IMR-90 (cell line): Measurements from ENCODE around the gene HBEGF. TPM values are rescaled to one million over a fixed set of nuclear protein-coding genes. Genes with fewer than 3 reads are reported as not detected.

Source experiments
- ATAC-seq: fragments of 200-7000 bp; cut with Tn5 transposase; 2 replicates; pipeline ENCODE4 v1.9.1; 2020; ENCODE audit warnings: low read depth, mild to moderate bottlenecking, moderate library complexity
- BruUV-seq: library from RNA; stranded (reverse); fragments of 400-500 nt; replicated peaks from 2 replicates; lab custom pipeline; 2021; lab: Mats Ljungman, UMichigan
- CTCF ChIA-PET: fragments of 300-600 bp; formaldehyde crosslinking; extraction: SDS; loops from one replicate; lab custom pipeline; 2021; ENCODE audit warnings: antibody characterized with exemption; lab: Yijun Ruan, JAX
- POLR2A ChIA-PET: fragments of 300-600 bp; sonication (Branson Sonifier 250); formaldehyde crosslinking; loops from one replicate; lab custom pipeline; 2022; ENCODE audit warnings: antibody characterized with exemption; ENCODE audit not compliant: unreplicated experiment; lab: Charles Lee
- DNase-seq: peaks from one replicate; pipeline ENCODE4 v3.0.0; 2013
- H2AFZ ChIP-seq: replicated peaks from 2 replicates; pipeline ENCODE3; 2013; ENCODE audit warnings: low read length, mild to moderate bottlenecking; ENCODE audit not compliant: poor library complexity
- H2AK5ac ChIP-seq: 2 replicates; pipeline ENCODE4 v1.6.1; 2013; ENCODE audit warnings: low read depth, low read length, inconsistent platforms
- H2AK9ac ChIP-seq: replicated peaks from 2 replicates; pipeline ENCODE3; 2013; ENCODE audit warnings: mild to moderate bottlenecking, low read depth, low read length, moderate library complexity; ENCODE audit not compliant: poor library complexity
- H2BK120ac ChIP-seq: 2 replicates; pipeline ENCODE4 v1.6.1; 2013; ENCODE audit warnings: low read depth, low read length, inconsistent platforms
- H2BK15ac ChIP-seq: 3 replicates; pipeline ENCODE4 v1.6.1; 2013; ENCODE audit warnings: low read depth, low read length, inconsistent platforms
- H2BK20ac ChIP-seq: 2 replicates; pipeline ENCODE4 v1.6.1; 2013; ENCODE audit warnings: low read depth, mild to moderate bottlenecking, inconsistent platforms, low read length, moderate library complexity
- H2BK5ac ChIP-seq: 2 replicates; pipeline ENCODE4 v1.6.1; 2013; ENCODE audit warnings: mild to moderate bottlenecking, low read depth, low read length, inconsistent platforms; ENCODE audit not compliant: poor library complexity, severe bottlenecking
- H3K14ac ChIP-seq: replicated peaks from 2 replicates; pipeline ENCODE4 v1.6.1; 2013; ENCODE audit warnings: low read depth, low read length, inconsistent platforms
- H3K18ac ChIP-seq: 2 replicates; pipeline ENCODE4 v1.6.1; 2013; ENCODE audit warnings: low read depth, low read length, control low read depth
- H3K23ac ChIP-seq: 2 replicates; pipeline ENCODE4 v1.6.1; 2013; ENCODE audit warnings: low read depth, low read length, inconsistent platforms
- H3K27ac ChIP-seq: 2 replicates; pipeline ENCODE4 v1.5.1; 2013; ENCODE audit warnings: mild to moderate bottlenecking, control low read depth, low read length; ENCODE audit not compliant: insufficient read depth
- H3K27me3 ChIP-seq: 2 replicates; pipeline ENCODE4 v1.6.1; 2013; ENCODE audit warnings: low read length; ENCODE audit not compliant: control insufficient read depth, insufficient read depth
- H3K36me3 ChIP-seq: 2 replicates; pipeline ENCODE4 v1.6.1; 2013; ENCODE audit warnings: low read length, mixed read lengths; ENCODE audit not compliant: control insufficient read depth, insufficient read depth
- H3K4ac ChIP-seq: 2 replicates; pipeline ENCODE4 v1.6.1; 2013; ENCODE audit warnings: low read depth, low read length, inconsistent platforms
- H3K4me1 ChIP-seq: 2 replicates; pipeline ENCODE4 v1.6.1; 2013; ENCODE audit warnings: low read length, mixed read lengths; ENCODE audit not compliant: control insufficient read depth, insufficient read depth
- H3K4me2 ChIP-seq: 2 replicates; pipeline ENCODE4 v1.6.1; 2013; ENCODE audit warnings: low read depth, mild to moderate bottlenecking, control low read depth, low read length, moderate library complexity
- H3K4me3 ChIP-seq: 2 replicates; pipeline ENCODE4 v1.5.1; 2013; ENCODE audit warnings: low read depth, mild to moderate bottlenecking, control low read depth, low read length, moderate library complexity; ENCODE audit not compliant: insufficient read depth
- H3K56ac ChIP-seq: 2 replicates; pipeline ENCODE4 v1.6.1; 2013; ENCODE audit warnings: low read length, inconsistent platforms; ENCODE audit not compliant: insufficient read depth; ENCODE audit errors: extremely low read depth
- H3K79me1 ChIP-seq, 2 experiments: 2 replicates each; pipeline ENCODE4 v1.6.1; 2013; ENCODE audit warnings: low read length in 2 of 2, inconsistent platforms in 1 of 2, low read depth in 1 of 2
- H3K9ac ChIP-seq: 2 replicates; pipeline ENCODE4 v1.6.1; 2013; ENCODE audit warnings: low read depth, low read length, control low read depth
- H3K9me1 ChIP-seq: 2 replicates; pipeline ENCODE4 v1.6.1; 2013; ENCODE audit warnings: low read length, inconsistent platforms; ENCODE audit not compliant: insufficient read depth
- H3K9me3 ChIP-seq: 2 replicates; pipeline ENCODE4 v1.6.1; 2013; ENCODE audit warnings: low read length; ENCODE audit not compliant: control insufficient read depth, insufficient read depth
- H4K20me1 ChIP-seq: 2 replicates; pipeline ENCODE4 v1.6.1; 2013; ENCODE audit warnings: low read length, inconsistent platforms; ENCODE audit not compliant: insufficient read depth
- H4K5ac ChIP-seq: 2 replicates; pipeline ENCODE4 v1.6.1; 2013; ENCODE audit warnings: mild to moderate bottlenecking, low read depth, low read length, control low read depth
- H4K8ac ChIP-seq, 2 experiments: 2 replicates each; pipeline ENCODE4 v1.6.1; 2013; ENCODE audit warnings: low read depth in 2 of 2, low read length in 2 of 2, control low read depth in 1 of 2, inconsistent platforms in 1 of 2
- H4K91ac ChIP-seq: 2 replicates; pipeline ENCODE4 v1.6.1; 2013; ENCODE audit warnings: low read depth, low read length, inconsistent platforms; ENCODE audit not compliant: insufficient read depth
- CEBPB ChIP-seq: IDR thresholded peaks from 2 replicates; pipeline ENCODE4 v1.6.1; 2012; ENCODE audit warnings: low read depth, low read length, improper control_type of control experiment
- NFE2L2 ChIP-seq: fragments of 150-350 bp; IDR thresholded peaks from 2 replicates; pipeline ENCODE4 v1.6.1; 2016; ENCODE audit warnings: low read depth, mild to moderate bottlenecking, low read length
- WGBS, 2 experiments: methylation state at CpG; one replicate each; pipeline versions ENCODE4 v1.1.5 to v1.1.7; 2013; ENCODE audit warnings: missing lambda C conversion rate in 2 of 2; ENCODE audit not compliant: insufficient read length in 1 of 2; ENCODE audit errors: extremely low coverage in 2 of 2; 5-methylcytosine and 5-hydroxymethylcytosine counted together
- dilution Hi-C: fragments of 300-500 bp; cut with HindIII; formaldehyde crosslinking; loops from one replicate; pipeline ENCODE4 v1.14.3; 2018; ENCODE audit warnings: low sequenced_read_pairs; ENCODE audit not compliant: unreplicated experiment
- in situ Hi-C: fragments of 300-500 bp; cut with MboI; formaldehyde crosslinking; loops from 3 replicates; pipeline ENCODE4 v1.14.3; 2019; ENCODE audit warnings: low sequenced_read_pairs, inconsistent platforms, mixed read lengths
- intact Hi-C: fragments of 100-400 bp; cut with micrococcal nuclease; formaldehyde crosslinking; loops from 2 replicates; pipeline ENCODE4 v1.10.0; 2022
- polyA plus RNA-seq, 3 experiments: library from polyadenylated mRNA; depleted of rRNA; stranded (reverse); fragments of >200 nt; gene quantifications; 2 replicates each; pipeline ENCODE4 v1.2.3, GENCODE V29; 2012; ENCODE audit warnings: low replicate concordance in 1 of 3
- total RNA-seq: library from RNA; depleted of rRNA; stranded (reverse); fragments of >200 nt; gene quantifications from 2 replicates; pipeline ENCODE4 v1.2.3, GENCODE V29; 2012

HBEGF gene
- total and polyA plus RNA-seq, 2 of the 4 experiments (the other 2 are of a cell fraction) = 18.8 to 36.1 TPM

DNA sequence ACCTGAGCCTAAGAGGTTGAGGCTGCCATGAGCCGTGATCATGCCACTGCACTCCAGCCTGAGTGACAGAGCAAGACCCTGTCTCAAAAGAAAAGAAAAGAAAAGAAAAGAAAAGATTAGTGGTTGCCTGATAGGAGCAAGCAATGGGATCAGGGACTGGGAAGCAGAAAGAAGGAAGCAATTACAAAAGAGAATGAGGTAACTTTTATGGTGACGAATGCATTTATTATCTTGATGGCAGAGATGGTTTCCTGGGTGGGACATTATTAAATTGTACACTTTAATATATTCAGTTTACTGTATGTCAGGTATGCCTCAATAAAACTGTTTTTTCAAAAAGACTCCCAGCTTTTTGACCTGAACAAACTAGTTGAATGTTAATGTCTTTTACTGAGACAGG, 36.0 kb downstream of the HBEGF start:
- H3K9ac ChIP-seq = no peak overlapping the region
- no CpG with 5 or more reads among the region's 2 CpGs for WGBS, 2 experiments
- no peak overlapping the region for H4K91ac ChIP-seq
- H2BK120ac ChIP-seq = peak overlapping the region; percentile 12; the same call in 1 of the 2 replicates
- ChIA-PET POLR2A (no interaction called here), CTCF (interaction anchor here (0.8 to 1.1 kb wide), 2 partner anchors 36 to 66 kb away, joined by 3 read pairs; partner anchors contain the start of gene HBEGF)
- no peak overlapping the region for H2AK9ac ChIP-seq
- no peaks in the 10 kb centered on the region for H3K36me3 ChIP-seq
- H3K18ac ChIP-seq = no peak overlapping the region
- TF ChIP-seq CEBPB (0 out of 2 replicates have a peak, but pooled peaks have one; percentile 1), NFE2L2 (no peak)
- H3K27me3 ChIP-seq = no peaks in the 10 kb centered on the region
- no peaks in the 10 kb centered on the region for H3K79me1 ChIP-seq
- DNase-seq = no peak
- no peak overlapping the region for H2BK15ac ChIP-seq
- no peaks in the 10 kb centered on the region for H3K9me3 ChIP-seq
- H3K4me1 ChIP-seq = peaks cover 10% of the 10 kb centered on the region
- no peak overlapping the region for H3K4me2 ChIP-seq
- ATAC-seq = no peak
- dilution Hi-C loops (no loop called here), intact Hi-C loops (no loop called here), in situ Hi-C loops (no loop called here)
- H2AFZ ChIP-seq = no peak overlapping the region
- no TSS peak for BruUV-seq
- H3K56ac ChIP-seq = no peak overlapping the region
- H3K23ac ChIP-seq = no peak overlapping the region
- no peak overlapping the region for H2BK5ac ChIP-seq
- H3K4me3 ChIP-seq = no peak overlapping the region
- H4K20me1 ChIP-seq = no peaks in the 10 kb centered on the region
- H3K4ac ChIP-seq = 0 out of 2 replicates have a peak overlapping the region, but pooled peaks have one; percentile 19
- H2BK20ac ChIP-seq = peak overlapping the region; percentile 37; the same call in 1 of the 2 replicates
- H4K5ac ChIP-seq = no peak overlapping the region
- no peak overlapping the region for H4K8ac ChIP-seq
- no peak overlapping the region for H3K14ac ChIP-seq
- H3K9me1 ChIP-seq = peaks cover 12% of the 10 kb centered on the region
- no peak overlapping the region for H3K27ac ChIP-seq
- peak overlapping the region; percentile 53; the same call in 1 of the 2 replicates for H2AK5ac ChIP-seq
